Measurements from ENCODE around the gene SLC7A6.

Gene SLC7A6

DNA sequence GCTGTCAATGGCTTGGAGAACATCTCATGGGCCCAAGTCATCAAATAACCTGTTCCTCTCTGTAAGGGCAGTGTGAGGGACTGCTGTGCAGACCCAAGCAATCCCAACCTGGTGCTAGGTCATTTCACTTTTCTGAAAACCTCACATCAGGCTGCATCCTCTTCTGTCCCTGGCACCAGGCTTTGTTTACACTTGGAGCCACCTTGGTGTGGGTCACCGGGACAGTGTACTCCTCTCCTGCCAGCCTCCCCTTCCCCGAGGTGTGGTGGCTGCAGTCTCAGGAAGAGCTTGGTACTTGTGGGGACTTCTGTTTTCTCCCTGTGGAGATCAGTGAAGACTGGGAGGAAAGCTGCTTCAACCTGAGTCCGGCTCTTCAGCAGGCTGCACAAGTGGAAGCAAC is 34.0 kb downstream of the SLC7A6 start:
- H3K9me3 ChIP-seq (ENCODE audit: control insufficient read depth, low read length), result no peaks in the 10 kb centered on the region

DNA sequence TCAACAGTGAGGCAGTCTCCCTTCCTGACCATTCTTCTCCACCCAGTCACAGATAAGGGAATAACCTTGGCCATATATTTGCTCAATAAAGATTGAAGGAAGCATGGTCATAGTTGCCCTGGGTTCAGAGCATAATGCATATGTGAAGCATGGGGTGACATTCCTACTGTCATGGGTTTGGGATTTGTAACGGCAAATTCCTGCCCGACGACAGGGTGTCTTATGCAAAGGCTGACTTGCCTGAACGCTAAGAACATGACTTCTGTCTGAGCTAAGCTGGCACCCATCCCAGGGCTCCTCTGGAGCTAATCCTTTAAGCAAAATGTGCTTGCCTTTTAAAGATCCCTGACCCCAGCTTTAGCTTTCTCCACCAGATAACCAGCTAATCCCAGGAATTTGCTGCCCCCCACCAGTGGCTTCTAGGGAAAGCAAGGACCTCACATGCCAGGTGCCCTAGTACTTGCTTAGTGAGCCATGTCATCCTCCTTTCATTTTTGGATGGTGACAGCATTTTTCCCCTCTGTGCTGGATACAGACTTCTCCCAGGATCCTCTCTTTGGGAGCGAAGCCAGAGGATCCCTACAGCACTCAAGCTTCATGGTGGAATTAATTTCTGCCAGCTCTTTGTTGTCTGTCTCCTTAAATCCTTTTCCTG is 34.7 kb downstream of the SLC7A6 start:
- peak; percentile 80 for DNase-seq (ENCODE audit: low read depth)
- Histone ChIP-seq H3K36me3 (ENCODE audit: control insufficient read depth, insufficient read depth, low read length, severe bottlenecking) (peaks cover 94% of the 10 kb centered on the region), H3K4me1 (ENCODE audit: control insufficient read depth, insufficient read depth, low read length) (peaks cover 52% of the 10 kb centered on the region), H3K9ac (ENCODE audit: low read length) (peak overlapping the region; percentile 41), H3K4me3 (ENCODE audit: low read length) (no peak overlapping the region), H3K27me3 (replicated peaks; ENCODE audit: control insufficient read depth, insufficient read depth, low read length) (no peaks in the 10 kb centered on the region), H3K9me3 (ENCODE audit: control insufficient read depth, low read length) (no peaks in the 10 kb centered on the region)

More for the DNA sequence above, 34.0 kb downstream of the SLC7A6 start:
- Histone ChIP-seq H3K4me3 (ENCODE audit: low read length) (no peak overlapping the region), H3K9ac (ENCODE audit: low read length) (peak overlapping the region; percentile 41), H3K27me3 (replicated peaks; ENCODE audit: control insufficient read depth, insufficient read depth, low read length) (no peaks in the 10 kb centered on the region), H3K4me1 (ENCODE audit: control insufficient read depth, insufficient read depth, low read length) (peaks cover 52% of the 10 kb centered on the region), H3K36me3 (ENCODE audit: control insufficient read depth, insufficient read depth, low read length, severe bottlenecking) (peaks cover 93% of the 10 kb centered on the region)
- DNase-seq (ENCODE audit: low read depth), result no peak

DNA sequence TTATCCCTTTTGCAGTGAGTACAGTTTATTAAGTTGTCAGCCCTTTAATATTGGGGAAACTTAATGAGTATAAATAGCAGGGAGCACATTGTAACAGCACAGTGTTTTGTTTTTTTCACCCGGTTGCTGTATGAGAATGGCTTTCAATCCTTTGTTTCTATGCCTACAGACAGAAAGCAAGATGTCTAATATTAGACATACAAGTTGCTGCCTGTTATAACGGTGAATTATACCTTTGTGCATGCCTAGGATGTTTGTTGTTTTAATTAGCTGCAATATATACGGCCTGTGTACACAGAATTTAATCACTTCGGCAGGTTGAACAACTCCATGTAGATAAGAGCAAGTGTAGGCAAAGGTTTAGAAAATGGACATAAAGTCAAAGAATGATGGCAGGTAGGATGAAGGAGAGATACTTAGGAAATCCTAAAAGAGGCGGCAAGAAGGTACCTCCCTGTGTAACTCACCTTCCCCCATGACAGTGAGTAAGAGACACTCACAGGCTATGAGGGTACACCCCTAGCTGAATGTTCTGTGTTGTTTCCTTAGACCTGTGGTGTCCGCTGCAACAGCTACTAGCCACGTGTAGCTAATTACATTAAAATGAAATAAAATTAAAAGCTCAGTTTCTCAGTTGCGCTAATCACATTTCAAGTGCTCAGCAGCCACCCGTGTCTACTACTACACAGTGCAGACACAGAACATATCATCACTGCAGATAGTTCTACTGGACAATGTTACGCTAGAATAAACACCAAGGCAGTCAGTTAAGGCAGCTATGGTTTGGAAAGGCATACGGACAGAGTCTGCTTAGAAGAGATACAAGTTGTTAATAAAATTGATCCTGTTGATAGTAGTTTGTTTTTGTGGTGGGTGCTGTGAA is 35.5 kb downstream of the SLC7A6 start:
- Histone ChIP-seq H3K27me3 (replicated peaks; ENCODE audit: control insufficient read depth, insufficient read depth, low read length) (no peaks in the 10 kb centered on the region), H3K4me3 (ENCODE audit: low read length) (no peak overlapping the region), H3K36me3 (ENCODE audit: control insufficient read depth, insufficient read depth, low read length, severe bottlenecking) (peaks cover 89% of the 10 kb centered on the region), H3K9me3 (ENCODE audit: control insufficient read depth, low read length) (no peaks in the 10 kb centered on the region), H3K9ac (ENCODE audit: low read length) (peak overlapping the region; percentile 41), H3K4me1 (ENCODE audit: control insufficient read depth, insufficient read depth, low read length) (peaks cover 52% of the 10 kb centered on the region)
- DNase-seq (ENCODE audit: low read depth), result no peak

DNA sequence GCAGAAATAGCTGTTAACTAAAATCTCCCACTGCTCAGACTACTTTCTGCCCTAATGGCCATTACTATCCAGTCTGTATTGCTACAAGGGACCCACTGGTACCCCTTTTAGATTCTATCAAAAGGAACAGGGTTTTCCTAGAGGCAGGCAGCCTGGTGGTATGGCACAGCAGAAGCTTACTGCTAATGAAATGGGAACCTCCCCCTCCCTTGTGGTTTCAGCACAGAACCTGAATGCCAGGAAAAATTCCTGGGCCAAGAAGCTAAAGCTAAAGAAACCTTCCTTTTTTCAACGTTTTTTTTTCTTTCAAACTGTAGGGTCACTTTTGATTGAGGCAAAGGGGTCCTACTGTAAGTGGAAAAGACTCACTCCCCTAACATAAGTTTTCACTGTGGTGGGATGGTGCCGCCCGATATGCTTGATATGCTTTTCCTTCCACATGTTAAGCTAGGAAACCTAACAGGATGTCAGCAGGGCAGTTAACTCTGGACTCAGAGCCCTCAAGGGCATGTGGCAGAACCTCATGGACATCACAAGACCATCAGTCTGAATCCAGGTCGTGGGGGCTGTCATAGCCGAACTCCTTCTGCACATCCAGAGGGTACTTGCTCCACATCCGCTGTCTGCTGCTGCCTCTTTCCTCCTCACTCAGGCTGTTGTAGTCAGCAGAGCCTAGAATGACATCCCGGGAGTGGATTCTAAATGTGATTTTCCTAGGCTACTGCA is 36.6 kb downstream of the SLC7A6 start:
- Histone ChIP-seq H3K4me1 (ENCODE audit: control insufficient read depth, insufficient read depth, low read length) (peaks cover 52% of the 10 kb centered on the region), H3K4me3 (ENCODE audit: low read length) (no peak overlapping the region), H3K9ac (ENCODE audit: low read length) (peak overlapping the region; percentile 41), H3K9me3 (ENCODE audit: control insufficient read depth, low read length) (no peaks in the 10 kb centered on the region), H3K36me3 (ENCODE audit: control insufficient read depth, insufficient read depth, low read length, severe bottlenecking) (peaks cover 84% of the 10 kb centered on the region), H3K27me3 (replicated peaks; ENCODE audit: control insufficient read depth, insufficient read depth, low read length) (no peaks in the 10 kb centered on the region)
- DNase-seq (ENCODE audit: low read depth), result peak; percentile 27

DNA sequence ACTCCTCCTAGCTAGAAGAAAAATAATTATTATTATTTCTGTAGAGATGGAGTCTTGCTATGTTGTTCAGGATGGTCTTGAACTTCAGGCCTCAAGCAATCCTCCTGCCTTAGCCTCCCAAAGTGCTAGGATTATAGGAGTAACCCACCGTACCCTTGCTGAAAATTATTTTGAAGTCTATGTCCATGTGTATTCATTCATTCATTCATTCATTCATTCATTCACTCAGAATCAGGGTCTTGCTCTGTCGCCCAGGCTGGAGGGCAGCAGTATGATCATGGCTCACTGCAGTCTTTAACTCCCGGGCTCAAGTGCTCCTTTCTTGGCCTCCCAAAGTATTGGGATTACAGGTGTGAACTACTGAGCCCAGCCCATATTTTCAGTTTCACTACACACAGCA is 42.3 kb downstream of the SLC7A6 start:
- Histone ChIP-seq H3K4me3 (ENCODE audit: low read length) (no peak overlapping the region), H3K4me1 (ENCODE audit: control insufficient read depth, insufficient read depth, low read length) (peaks cover 13% of the 10 kb centered on the region), H3K9me3 (ENCODE audit: control insufficient read depth, low read length) (no peaks in the 10 kb centered on the region), H3K36me3 (ENCODE audit: control insufficient read depth, insufficient read depth, low read length, severe bottlenecking) (peaks cover 42% of the 10 kb centered on the region), H3K27me3 (replicated peaks; ENCODE audit: control insufficient read depth, insufficient read depth, low read length) (no peaks in the 10 kb centered on the region), H3K9ac (ENCODE audit: low read length) (no peak overlapping the region)
- DNase-seq (ENCODE audit: low read depth), result no peak

DNA sequence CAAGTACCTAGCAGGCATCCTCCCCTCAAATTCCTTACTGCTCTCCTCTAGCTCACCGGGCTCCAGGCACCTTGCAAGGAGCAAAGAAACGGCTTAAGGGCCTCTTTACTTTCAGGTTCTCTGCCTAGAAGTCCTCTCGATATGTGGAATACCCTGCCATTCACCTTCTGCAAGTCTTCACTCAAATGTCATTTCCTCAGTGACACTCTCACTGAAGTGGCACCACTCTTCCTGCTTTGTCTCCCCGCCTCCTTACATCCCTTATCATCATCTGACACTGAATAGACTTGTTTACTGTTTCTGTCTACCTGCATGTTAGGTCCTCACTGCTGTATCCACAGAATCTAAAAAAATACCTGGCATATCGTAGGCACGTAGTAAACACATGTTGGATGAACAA is 45.5 kb downstream of the SLC7A6 start:
- Histone ChIP-seq H3K9me3 (ENCODE audit: control insufficient read depth, low read length) (no peaks in the 10 kb centered on the region), H3K4me1 (ENCODE audit: control insufficient read depth, insufficient read depth, low read length) (peaks cover 15% of the 10 kb centered on the region), H3K27me3 (replicated peaks; ENCODE audit: control insufficient read depth, insufficient read depth, low read length) (no peaks in the 10 kb centered on the region), H3K4me3 (ENCODE audit: low read length) (peak overlapping the region; percentile 94), H3K9ac (ENCODE audit: low read length) (peak overlapping the region; percentile 94), H3K36me3 (ENCODE audit: control insufficient read depth, insufficient read depth, low read length, severe bottlenecking) (peaks cover 20% of the 10 kb centered on the region)
- no peak for DNase-seq (ENCODE audit: low read depth)

DNA sequence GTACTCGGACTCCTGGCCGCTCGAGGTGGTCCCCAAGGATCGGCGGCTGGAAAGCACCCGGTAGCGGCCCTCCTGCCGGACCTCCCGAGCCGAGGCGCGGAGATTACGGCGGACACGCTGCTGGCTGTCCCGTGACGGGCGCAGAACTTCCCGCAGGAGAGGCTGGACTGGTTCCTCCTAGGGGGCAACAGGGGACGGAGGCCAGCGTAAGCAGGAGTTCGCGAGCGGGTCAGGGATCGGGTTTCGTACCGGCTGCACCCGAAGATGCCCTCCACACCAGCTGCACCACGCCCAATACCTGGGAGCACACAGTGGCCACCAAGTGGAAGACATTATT is 46.1 kb downstream of the SLC7A6 start:
- DNase-seq (ENCODE audit: low read depth), result peak; percentile 69
- Histone ChIP-seq H3K9me3 (ENCODE audit: control insufficient read depth, low read length) (no peaks in the 10 kb centered on the region), H3K36me3 (ENCODE audit: control insufficient read depth, insufficient read depth, low read length, severe bottlenecking) (peaks cover 19% of the 10 kb centered on the region), H3K9ac (ENCODE audit: low read length) (peak overlapping the region; percentile 94), H3K4me3 (ENCODE audit: low read length) (peak overlapping the region; percentile 94), H3K4me1 (ENCODE audit: control insufficient read depth, insufficient read depth, low read length) (peaks cover 15% of the 10 kb centered on the region), H3K27me3 (replicated peaks; ENCODE audit: control insufficient read depth, insufficient read depth, low read length) (no peaks in the 10 kb centered on the region)

DNA sequence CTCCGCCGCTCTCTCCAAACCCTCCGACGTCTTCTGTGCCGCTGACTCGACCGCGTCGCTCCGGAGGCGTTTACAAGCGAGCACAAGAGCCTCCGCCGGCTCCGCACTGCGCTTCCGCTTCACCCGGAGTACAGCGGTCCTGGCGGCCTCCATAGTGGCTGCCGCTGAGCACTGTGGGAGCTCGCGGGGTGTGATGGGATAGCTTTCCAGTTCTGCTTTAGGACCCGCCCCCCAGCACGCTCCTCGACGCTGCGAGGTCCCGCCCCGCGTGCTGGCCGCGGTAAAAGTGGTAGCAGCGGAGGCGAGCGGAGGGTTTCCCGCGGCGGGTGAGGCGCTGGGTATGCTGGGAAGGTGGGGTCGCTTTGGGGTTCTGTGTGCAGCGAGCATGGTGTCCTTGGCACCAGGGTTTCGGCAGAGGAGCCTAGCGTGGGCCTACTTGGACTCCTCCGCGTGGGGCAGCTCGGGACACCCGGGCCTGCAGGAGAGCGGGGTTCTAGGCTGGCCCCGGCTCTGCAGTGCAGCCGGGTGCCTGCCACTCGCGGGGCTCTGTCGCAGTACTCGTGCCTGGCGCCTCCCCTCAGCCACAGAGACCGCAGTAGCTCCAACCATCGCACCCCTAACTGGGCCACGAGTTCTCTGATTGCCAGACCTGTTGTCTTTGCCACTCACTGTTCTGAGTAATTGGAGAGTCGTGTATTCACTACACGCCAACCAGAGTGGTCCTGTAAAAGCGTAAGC is 46.6 kb downstream of the SLC7A6 start, which contains the start of the genes PRMT7 and SLC7A6OS:
Gene PRMT7 (plus strand): TSS at position 246 of the 738 bp plus-strand sequence. CDS start 4,961 bp downstream, outside the sequence.
Gene SLC7A6OS (minus strand): TSS at position 173 of the 738 bp plus-strand sequence. CDS start 20 bp downstream, at position 153.
- DNase-seq (ENCODE audit: low read depth), result peak; percentile 97
- H3K36me3 ChIP-seq (ENCODE audit: control insufficient read depth, insufficient read depth, low read length, severe bottlenecking), result peaks cover 24% of the 10 kb centered on the region
- H3K27me3 ChIP-seq (replicated peaks; ENCODE audit: control insufficient read depth, insufficient read depth, low read length), result no peaks in the 10 kb centered on the region

DNA sequence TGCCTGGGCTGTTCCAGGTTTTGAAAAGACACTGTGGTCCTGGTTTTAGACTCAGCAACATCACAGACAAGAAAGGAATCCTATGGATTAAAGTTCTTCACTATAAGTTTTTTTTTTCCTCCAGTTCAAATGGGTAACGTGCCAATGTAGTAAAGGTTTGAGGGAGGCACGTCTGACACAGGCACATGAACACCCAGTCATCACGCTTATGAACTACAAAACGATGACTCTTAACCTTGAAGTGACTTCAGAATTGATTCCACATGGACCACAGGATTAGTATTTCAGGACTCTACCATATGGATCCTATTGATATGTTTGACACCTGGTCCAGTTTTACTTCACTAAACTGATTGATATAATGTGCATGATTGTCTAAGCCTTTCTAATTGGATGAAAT is 48.8 kb downstream of the SLC7A6 start:
- H3K27me3 ChIP-seq (replicated peaks; ENCODE audit: control insufficient read depth, insufficient read depth, low read length), result no peaks in the 10 kb centered on the region
- no peak overlapping the region for H3K9ac ChIP-seq (ENCODE audit: low read length)
- H3K4me3 ChIP-seq (ENCODE audit: low read length), result no peak overlapping the region

More for the DNA sequence above, 46.6 kb downstream of the SLC7A6 start, which contains the start of the genes PRMT7 and SLC7A6OS:
- H3K4me1 ChIP-seq (ENCODE audit: control insufficient read depth, insufficient read depth, low read length), result peaks cover 15% of the 10 kb centered on the region
- peak within 1 kb of the TSS; percentile 94 for H3K9ac ChIP-seq (ENCODE audit: low read length)
- H3K9me3 ChIP-seq (ENCODE audit: control insufficient read depth, low read length), result no peaks in the 10 kb centered on the region
- H3K4me3 ChIP-seq (ENCODE audit: low read length), result peak within 1 kb of the TSS; percentile 94

DNA sequence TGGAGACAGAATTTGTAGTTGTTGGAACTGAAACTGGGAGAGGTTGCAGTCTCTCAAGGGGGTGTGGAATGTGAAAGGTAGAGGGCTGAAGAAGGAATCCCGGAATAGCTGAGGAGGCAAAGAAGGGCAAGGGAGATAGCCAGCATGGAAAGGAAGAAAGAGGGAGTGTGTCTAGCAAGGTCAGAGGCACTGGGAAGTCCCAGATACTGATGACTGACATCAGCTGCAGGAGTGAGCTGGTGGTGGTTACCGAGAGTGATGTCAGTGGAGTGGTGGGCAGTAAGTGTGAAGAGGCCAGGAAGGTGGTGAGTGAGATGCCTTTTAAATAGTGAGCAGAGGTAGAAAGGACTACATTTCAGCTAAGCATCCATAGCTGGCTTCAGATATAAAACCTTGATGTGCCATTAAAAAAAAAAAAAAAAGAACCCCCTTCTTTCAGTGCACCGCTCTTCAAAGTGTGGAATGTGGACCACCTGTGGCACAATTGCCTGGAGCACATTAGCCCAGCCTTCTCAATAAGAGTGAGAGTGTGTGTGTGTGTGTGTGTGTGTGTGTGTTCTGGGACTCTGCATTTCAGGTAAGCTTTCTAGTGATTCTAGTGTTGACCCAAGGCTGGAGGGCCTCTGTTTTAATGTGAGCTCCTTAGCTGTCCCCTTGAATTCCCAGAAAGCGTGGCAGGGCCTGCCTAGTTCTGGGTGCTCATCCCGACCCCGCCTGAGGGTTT is 55.0 kb downstream of the SLC7A6 start:
- no peak overlapping the region for H3K4me3 ChIP-seq (ENCODE audit: low read length)
- no peak overlapping the region for H3K9ac ChIP-seq (ENCODE audit: low read length)
- H3K9me3 ChIP-seq (ENCODE audit: control insufficient read depth, low read length), result no peaks in the 10 kb centered on the region
- no peaks in the 10 kb centered on the region for H3K4me1 ChIP-seq (ENCODE audit: control insufficient read depth, insufficient read depth, low read length)
- no peaks in the 10 kb centered on the region for H3K27me3 ChIP-seq (replicated peaks; ENCODE audit: control insufficient read depth, insufficient read depth, low read length)
- peaks cover 73% of the 10 kb centered on the region for H3K36me3 ChIP-seq (ENCODE audit: control insufficient read depth, insufficient read depth, low read length, severe bottlenecking)
- no peak for DNase-seq (ENCODE audit: low read depth)

More for the DNA sequence above, 48.8 kb downstream of the SLC7A6 start:
- H3K36me3 ChIP-seq (ENCODE audit: control insufficient read depth, insufficient read depth, low read length, severe bottlenecking), result peaks cover 26% of the 10 kb centered on the region
- DNase-seq (ENCODE audit: low read depth), result no peak
- H3K9me3 ChIP-seq (ENCODE audit: control insufficient read depth, low read length), result no peaks in the 10 kb centered on the region
- peaks cover 15% of the 10 kb centered on the region for H3K4me1 ChIP-seq (ENCODE audit: control insufficient read depth, insufficient read depth, low read length)
